RWPE1 (cell line): ENCODE measurements around the gene FAM13A.

Experiments
- CTCF ChIA-PET: fragments of 350-600 bp; sonication (Branson Sonifier 250); formaldehyde crosslinking; extraction: SDS; loops from one replicate; lab custom pipeline; 2021; lab: Yijun Ruan, JAX
- POLR2A ChIA-PET: fragments of 400-600 bp; formaldehyde crosslinking; extraction: SDS; loops from one replicate; lab custom pipeline; 2020; ENCODE audit warnings: antibody characterized with exemption; ENCODE audit not compliant: low non-redundant PET; lab: Yijun Ruan, JAX
- DNase-seq: peaks from one replicate; pipeline ENCODE4 v3.0.0; 2012; ENCODE audit warnings: low spot score
- H3K27ac ChIP-seq: fragments of 450-650 bp; 2 replicates; pipeline ENCODE4 v1.5.1; 2017
- CTCF ChIP-seq: fragments of 450-650 bp; conservative IDR thresholded peaks from 2 replicates; pipeline ENCODE4 v1.5.1; 2017; ENCODE audit warnings: low read depth, mild to moderate bottlenecking

FAM13A gene

GRCh38 chr4:88963817-88964216 is 93.2 kb downstream of the FAM13A start:
- TF ChIP-seq CTCF: no peak
- DNase-seq: peak; percentile 60
- H3K27ac ChIP-seq: no peak overlapping the region; the same call in 1 of the 2 replicates
- ChIA-PET POLR2A (no interaction called here), CTCF (no interaction called here)

DNA sequence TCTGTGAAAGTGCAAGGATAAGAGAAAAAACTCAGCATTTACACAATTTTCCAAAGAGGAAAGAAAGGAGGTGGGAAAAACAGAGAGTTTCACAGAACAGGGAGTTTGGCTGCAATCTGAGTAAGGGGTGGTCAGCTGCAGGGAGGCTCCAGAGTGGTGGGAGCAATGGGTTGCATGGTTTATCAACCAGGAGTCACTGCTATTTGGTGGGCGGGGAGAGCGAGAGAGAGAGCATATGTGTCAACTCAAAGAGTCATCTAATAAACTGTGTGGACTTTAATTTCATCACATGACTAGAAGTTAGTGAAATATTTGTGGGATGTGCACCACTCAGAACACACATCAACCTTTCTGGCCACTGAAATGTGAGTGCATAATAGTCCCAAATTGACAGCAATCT is 94.6 kb downstream of the FAM13A start:
- no peak for DNase-seq
- ChIA-PET POLR2A (no interaction called here), CTCF (no interaction called here)
- no peak overlapping the region for H3K27ac ChIP-seq
- TF ChIP-seq CTCF: no peak

DNA sequence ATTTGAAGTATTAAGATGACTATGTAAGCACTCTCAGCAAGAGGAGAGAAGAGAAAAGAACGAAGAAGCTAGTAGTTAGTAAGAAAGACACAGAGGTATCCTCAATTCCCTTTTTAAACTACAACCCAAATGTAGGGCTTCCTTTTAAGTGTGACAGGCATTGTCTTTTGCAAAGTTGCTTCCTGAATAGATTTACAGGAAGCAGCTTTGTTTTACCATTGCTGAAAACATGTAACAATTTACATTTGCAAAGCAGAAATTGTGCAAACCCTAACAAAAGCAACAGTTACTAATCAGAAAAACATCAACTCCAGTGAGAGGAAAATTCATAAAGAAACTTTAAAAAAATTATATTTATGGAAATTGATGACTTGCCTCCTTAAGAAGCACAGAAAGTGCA is 96.4 kb downstream of the FAM13A start:
- TF ChIP-seq CTCF: no peak
- no peak for DNase-seq
- H3K27ac ChIP-seq: no peak overlapping the region
- ChIA-PET CTCF (interaction anchor here (0.6 kb wide), 1 partner anchor 9 kb away, joined by 4 read pairs; no protein-coding TSS in a partner anchor), POLR2A (no interaction called here)

- POLR2A ChIA-PET: no interaction called here
- no peak overlapping the region for H3K27ac ChIP-seq
- TF ChIP-seq CTCF: no peak
- CTCF ChIA-PET: interaction anchor here (1.2 kb wide), 1 partner anchor 139 kb away, joined by 8 read pairs; no protein-coding TSS in a partner anchor
- no peak for DNase-seq
Observed at GRCh38 chr4:88958080-88958479, 98.9 kb downstream of the FAM13A start.

GRCh38 chr4:88957570-88957969 is 99.4 kb downstream of the FAM13A start:
- H3K27ac ChIP-seq: no peak overlapping the region
- POLR2A ChIA-PET: no interaction called here
- TF ChIP-seq CTCF: no peak
- CTCF ChIA-PET: interaction anchor here (1.2 kb wide), 1 partner anchor 138 kb away, joined by 8 read pairs; no protein-coding TSS in a partner anchor
- DNase-seq: no peak

DNA sequence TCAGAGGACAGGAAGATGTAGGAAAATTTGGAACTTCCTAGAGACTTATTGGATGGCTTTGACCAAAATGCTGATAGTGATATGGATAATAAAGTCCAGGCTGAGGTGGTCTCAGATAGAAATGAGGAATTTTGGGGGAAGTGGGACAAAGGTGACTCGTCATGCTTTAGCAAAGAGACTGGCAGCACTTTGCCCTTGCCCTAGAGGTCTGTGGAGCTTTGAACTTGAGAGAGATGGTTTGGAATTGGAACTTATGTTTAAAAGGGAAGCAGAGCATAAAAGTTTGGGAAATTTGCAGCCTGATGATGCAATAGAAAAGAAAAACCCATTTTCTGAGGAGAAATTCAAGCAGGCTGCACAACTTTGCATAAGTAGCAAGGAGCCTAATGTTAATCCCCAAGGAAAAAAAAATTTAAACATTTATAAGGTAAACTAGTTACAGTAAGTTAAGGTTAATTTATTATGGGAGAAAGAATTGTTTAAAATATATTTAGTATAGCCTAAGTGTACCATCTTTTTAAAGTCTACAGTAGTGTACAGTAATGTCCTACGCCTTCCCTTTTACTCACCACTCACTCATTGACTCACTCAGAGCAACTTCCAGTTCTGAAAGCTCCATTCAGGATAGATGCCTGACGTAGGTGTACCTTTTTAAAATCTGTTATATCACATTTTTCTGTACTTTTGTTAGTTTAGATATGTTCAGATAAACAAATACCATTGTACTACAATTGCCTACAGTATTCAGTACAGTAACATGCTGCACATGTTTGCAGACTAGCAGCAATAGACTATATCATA is 101.2 kb downstream of the FAM13A start:
- no peak overlapping the region for H3K27ac ChIP-seq
- no peak for TF ChIP-seq CTCF
- ChIA-PET CTCF (no interaction called here), POLR2A (no interaction called here)
- DNase-seq: no peak
